Measurements from ENCODE around the gene VPS13D.
"Not testable (repeated sequence)": the region's sequence is repeated elsewhere in the genome, so short reads cannot be mapped to it uniquely, and the experiment has no call there.

The VPS13D gene

DNA sequence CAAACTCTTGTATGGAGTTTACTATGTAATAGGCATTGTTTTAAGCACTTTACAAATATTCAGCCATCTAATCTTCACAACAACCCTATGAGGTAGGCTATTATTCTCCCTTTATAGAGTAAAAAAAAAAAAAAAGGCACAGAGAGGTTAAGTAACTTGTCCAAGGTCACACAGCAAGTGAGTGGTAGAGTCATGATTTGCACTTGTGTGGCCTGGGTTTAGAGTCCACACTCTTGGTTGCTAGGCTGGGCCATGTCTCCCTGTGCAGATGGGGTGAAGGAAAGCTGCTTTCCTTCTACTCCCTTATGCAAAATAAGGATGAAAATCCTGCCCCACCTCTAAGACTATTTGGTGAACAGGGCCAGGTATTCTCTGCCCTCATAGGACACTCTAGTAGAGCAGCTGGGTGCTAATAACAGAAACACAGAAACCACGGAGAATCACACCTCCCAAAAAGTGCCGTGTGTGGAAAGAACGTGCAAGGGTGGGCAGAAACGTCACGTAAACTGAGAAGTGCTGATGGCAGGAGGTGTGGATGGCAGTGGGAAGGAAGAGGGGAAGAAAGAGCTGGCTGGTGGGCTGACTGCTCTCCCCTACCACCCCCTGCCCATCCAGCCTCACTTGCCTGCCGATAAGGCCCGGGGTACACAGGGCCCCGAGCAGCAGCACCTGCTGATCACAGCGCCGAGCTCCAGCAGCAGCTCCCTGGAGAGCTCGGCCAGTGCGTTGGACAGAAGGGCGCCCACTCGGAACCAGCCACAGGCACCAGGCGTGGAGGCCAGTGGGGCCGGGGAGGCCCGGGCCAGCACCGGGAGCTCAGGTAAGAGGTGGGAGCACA, 28.3 kb upstream of the VPS13D start:
- no peak for DNase-seq (ENCODE audit: low spot score)

- DNase-seq (ENCODE audit: low spot score), result no peak
These were observed 27.7 kb upstream of the VPS13D start for GRCh38 chr1:12202190-12202497.

DNA sequence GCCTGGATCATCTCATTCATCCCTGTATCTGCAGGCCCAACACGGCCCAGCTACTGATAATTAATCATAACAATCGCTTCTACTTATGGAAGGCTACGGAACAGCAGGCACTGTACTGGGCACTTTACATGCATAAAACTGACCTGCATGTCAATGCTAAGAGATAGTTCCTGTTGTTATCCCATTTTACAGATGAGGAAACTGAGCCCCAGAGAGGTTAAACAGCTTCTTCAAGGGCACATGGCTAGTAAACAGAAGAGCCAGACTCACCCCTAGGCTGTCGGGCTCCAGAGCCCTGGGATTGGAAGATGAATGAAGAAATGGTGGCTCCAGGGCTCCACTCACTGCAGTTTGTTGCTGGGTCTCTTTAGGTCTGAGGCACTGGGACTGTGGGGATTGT, 27.3 kb upstream of the VPS13D start:
- DNase-seq (ENCODE audit: low spot score), result no peak

DNA sequence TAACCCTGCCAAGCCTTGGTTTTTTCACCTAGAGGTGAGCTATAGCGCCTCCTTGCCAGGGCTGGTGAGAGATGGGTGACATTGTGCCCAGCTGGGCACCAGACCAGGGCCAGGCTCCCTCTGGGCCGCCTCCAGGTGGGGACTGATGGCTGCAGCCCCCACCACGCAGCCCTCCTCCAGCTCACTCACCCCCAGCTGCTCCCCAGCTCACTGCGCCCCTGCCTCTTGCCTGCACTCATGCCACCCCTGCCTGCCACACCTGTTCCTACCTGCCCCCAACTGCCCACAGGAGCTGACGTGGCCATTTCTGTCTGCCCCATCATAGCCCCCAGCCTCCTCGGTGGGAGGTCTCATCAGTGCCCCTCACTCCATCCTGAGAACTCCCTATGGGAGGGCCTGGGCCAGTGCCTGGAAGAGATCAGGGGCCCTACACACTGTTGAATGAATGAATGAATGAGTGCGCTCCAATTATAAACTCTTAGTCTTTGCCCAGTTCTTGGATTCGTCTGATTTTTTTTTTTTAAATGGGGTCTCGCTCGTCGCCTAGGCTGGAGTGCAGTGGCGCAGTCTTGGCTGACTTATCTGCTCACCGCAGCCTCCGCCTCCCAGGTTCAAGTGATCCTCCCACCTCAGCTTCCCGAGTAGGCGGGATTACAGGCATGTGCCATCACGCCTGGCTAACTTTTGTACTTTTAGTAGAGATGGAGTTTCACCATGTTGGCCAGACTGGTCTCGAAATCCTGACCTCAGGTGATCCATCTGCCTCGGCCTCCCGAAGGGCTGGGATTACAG, 26.4 kb upstream of the VPS13D start:
- DNase-seq (ENCODE audit: low spot score), result no peak

GRCh38 chr1:12204140-12204539, 25.7 kb upstream of the VPS13D start:
- DNase-seq (ENCODE audit: low spot score), result no peak

GRCh38 chr1:12204754-12205658, 24.8 kb upstream of the VPS13D start:
- no peak for DNase-seq (ENCODE audit: low spot score)

DNA sequence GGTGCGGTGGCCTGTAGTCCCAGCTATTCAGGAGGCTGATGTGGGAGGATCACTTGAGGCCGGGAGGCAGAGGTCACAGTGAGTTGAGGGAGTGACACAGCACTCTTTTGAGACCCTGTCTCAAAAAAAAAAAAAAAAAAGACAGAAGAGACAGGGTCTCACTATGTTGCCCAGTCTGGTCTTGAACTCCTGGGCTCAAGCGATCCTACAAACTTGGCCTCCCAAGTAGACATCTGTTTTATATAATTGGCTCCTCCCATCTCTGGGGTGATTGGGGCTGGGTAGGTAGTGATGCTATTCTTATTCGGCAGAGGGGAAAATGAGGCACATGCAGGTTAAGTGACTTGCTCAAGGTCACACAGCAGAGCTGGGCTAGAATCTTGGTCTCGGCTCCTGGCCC, 23.6 kb upstream of the VPS13D start:
- no peak for DNase-seq (ENCODE audit: low spot score)

GRCh38 chr1:12206792-12207424, 22.9 kb upstream of the VPS13D start:
- DNase-seq (ENCODE audit: low spot score), result no peak

DNA sequence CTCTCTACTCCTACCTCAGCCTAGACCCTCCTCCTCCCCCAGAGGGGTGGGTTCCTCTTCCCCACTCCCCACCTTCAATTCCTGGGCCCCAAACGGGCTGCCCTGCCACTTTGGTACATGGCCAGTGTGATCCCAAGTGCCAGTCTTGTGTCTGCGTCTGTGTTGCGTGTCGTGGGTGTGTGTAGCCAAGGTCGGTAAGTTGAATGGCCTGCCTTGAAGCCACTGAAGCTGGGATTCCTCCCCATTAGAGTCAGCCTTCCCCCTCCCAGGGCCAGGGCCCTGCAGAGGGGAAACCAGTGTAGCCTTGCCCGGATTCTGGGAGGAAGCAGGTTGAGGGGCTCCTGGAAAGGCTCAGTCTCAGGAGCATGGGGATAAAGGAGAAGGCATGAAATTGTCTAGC, 21.6 kb upstream of the VPS13D start:
- no peak for DNase-seq (ENCODE audit: low spot score)

GRCh38 chr1:12208764-12209494, 20.9 kb upstream of the VPS13D start:
- peak; percentile 83 for DNase-seq (ENCODE audit: low spot score)

GRCh38 chr1:12209495-12209832, 20.4 kb upstream of the VPS13D start:
- no peak for DNase-seq (ENCODE audit: low spot score)

GRCh38 chr1:12215118-12215961, 14.5 kb upstream of the VPS13D start:
- DNase-seq (ENCODE audit: low spot score), result peak; percentile 46

- DNase-seq (ENCODE audit: low spot score), result no peak
These were observed 10.0 kb upstream of the VPS13D start for GRCh38 chr1:12219800-12220199.

DNA sequence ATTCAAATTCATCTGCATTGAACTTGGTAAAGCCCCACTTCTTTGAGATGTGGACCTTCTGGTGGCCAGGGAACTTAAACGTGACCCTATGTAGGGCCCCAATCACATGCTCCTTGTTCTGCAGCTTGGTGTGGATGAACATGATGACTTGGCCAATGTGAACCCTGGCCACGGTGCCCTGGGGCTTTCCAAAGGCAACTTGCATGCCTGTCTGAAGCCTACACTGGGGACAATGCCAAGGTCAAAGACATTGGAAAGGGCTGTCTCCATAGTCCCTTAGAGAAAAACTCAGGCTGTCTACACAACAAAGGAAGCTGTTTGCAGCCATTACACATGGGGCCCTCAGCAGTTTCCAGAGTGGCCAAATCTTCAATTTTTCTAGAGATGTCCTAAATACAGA, 8.9 kb upstream of the VPS13D start:
- DNase-seq (ENCODE audit: low spot score), result no peak

DNA sequence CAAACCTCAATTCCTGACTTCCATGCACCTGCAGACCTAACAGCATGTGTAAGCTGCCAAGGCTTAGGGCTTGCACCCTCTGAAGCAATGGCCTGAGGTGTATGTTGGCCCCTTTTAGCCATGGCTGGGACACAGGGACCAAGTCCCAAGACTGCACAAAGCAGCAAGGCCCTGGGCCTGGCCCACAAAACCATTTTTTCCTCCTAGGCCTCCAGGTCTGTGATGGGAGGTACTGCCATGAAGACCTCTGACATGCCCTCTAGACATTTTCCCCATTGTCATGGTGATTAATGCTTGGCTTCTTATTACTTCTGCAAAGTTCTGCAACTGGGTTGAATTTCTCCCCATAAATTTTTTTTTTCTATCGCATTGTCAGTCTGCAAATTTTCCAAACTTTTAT, 7.1 kb upstream of the VPS13D start:
- not testable (repeated sequence) for DNase-seq (ENCODE audit: low spot score)

GRCh38 chr1:12224092-12224491, 5.7 kb upstream of the VPS13D start:
- not testable (repeated sequence) for DNase-seq (ENCODE audit: low spot score)

DNA sequence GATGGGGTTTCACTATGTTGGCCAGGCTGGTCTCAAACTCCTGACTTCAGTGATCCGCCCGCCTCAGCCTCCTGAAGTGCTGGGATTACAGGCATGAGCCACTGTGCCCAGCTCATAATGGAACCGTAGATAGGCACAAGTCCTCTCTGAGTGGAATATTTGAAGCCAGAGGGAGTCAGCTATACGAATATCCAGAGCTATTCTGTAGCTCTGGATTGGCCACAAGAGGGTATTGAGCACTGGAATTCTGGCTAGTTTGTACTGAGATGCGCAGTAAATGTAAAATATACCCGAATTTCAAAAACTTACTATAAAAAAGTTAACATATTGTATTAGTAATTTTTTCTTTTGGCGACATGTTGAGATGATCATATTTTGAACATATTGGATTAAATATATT, 851 bp upstream of the VPS13D start:
- DNase-seq (ENCODE audit: low spot score), result no peak

- no peak for DNase-seq (ENCODE audit: low spot score)
These were observed 420 bp upstream of the VPS13D start for GRCh38 chr1:12229386-12229834.

GRCh38 chr1:12230549-12231275, 882 bp downstream of the VPS13D start:
- DNase-seq (ENCODE audit: low spot score), result peak; percentile 22

DNA sequence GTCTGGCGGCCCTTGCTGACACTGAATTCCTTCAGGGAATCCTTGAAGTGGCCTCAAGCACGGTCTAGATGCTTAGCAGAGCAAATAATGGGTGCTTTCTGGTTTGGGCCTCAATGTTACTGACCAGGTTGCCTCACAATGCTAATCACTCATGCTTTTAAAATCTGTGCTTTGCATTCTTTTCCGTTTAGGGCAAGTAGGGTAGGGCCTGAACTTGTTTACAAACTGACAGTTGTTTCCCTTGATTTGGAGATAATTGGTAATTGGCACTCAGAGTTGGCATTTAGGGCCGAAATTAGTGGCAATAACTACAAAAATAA, 1.4 kb downstream of the VPS13D start:
- DNase-seq (ENCODE audit: low spot score), result no peak
